GM18499 (cell line): ENCODE measurements around the gene ZSCAN26.
"Not testable (repeated sequence)": the region's sequence is repeated elsewhere in the genome, so short reads cannot be mapped to it uniquely, and the experiment has no call there.

Source experiments
- ATAC-seq: cut with Tn5 transposase; IDR thresholded peaks from one replicate; pipeline ENCODE4 v1.9.1; 2021; ENCODE audit warnings: moderate number of reproducible peaks; ENCODE audit not compliant: insufficient read depth, unreplicated experiment

The ZSCAN26 gene

DNA sequence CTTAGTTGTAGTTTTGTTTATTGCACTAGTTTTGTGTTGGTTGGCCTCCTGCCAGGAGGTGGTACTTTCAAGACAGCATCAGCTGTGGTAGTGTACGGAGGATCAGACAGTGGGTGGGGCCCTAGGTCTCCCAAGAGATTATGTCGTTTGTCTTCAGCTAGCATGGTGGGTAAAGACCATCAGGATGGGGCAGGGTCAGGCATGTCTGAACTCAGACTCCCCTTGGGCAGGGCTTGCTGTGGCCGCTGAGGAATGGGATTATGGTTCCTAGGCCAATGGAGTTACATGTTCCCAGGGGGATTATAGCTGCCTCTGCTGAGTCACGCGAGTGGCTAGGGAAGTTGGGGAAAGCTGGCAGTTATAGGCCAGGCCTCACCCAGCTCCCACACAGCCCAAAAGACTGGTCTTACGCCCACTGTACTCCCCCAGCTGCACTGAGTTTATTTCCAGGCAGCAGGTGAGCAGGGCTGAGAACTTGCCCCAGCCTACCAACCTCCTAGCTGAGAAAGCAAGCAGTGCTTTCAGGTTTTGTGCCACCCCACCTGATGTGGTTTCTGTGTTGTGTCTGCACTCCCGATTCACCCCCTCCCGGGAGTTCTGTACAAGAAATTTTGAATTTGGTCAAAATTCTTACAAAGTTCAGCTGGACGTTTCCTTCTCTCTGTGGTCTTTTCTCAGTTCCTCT, 44.3 kb downstream of the ZSCAN26 start:
- ATAC-seq = no peak

- ATAC-seq = no peak
Observed at GRCh38 chr6:28312939-28313338, 46.0 kb downstream of the ZSCAN26 start.

DNA sequence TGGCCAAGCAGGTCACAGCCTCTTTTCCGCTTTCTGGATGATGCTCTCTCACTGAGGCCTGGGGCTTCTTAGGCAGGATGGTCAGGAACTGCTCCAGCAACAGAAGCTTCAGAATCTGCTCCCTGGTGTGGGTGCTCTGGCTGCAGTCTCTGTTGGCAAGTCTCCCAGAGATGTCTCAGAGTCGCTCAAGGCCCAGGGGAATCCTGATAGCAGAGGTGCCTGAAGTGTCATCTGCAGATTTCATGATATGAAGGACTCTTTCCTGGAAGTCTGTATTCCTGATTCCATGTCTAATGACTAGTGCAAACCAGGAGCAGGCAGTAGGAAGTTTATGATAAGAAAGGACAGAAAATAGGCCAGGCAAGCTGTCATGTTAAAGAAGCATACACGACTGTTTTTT, 48.7 kb downstream of the ZSCAN26 start:
- ATAC-seq = no peak

GRCh38 chr6:28317866-28318265, 50.9 kb downstream of the ZSCAN26 start:
- not testable (repeated sequence) for ATAC-seq

DNA sequence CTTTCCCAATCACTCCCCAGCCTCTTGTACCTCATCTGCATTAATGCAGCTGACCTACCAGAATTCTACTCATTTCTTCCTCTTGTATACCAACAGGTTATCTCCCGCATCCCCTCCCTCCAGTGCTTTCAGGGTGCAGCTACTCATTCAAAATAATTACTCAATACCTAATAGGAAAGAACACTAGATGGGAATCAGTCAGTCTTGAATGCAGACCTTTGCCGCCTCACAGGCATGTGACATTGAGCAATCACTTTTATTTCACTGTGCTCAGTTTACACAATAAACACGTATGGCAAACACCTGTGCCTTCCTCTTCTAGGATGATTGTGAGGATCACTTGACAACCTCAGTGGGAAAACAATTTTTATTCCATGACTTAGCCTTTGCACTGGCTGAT, 55.7 kb downstream of the ZSCAN26 start:
- no peak for ATAC-seq

DNA sequence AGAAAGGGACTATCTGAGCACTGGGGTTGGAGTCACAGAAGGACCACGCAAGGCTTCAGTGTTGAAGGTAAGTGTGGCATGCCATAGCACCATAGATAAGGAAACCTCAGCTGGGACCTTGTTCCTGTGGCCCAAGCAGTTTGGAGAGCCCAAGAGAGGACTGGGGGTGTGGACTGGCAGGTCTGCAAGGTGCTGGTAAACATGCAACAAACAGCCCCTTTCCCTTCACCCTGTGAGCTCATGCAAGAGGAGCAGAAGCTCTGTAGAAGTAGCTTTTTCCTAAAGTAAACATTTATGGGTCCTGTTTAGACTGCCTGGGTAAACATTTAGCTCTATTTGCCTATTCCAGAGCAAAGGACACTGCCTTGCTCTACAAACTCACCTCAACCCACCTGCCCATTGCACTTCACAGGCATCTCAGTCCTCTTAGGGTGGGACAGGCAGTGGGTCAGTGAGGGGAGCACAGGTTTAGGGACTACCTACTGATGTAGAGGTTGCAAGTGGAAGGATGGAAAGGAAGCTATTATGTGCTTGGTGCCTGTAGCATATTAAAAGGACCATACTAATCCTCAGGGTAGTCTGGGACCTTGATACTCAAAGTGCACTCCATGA, 57.0 kb downstream of the ZSCAN26 start:
- ATAC-seq = no peak

- no peak for ATAC-seq
Observed at GRCh38 chr6:28326371-28326948, 59.5 kb downstream of the ZSCAN26 start.
